Suprapubic skin (tissue), 4 donors: Measurements from ENCODE around the gene BORCS5. TPM values are rescaled to one million over a fixed set of nuclear protein-coding genes. Genes with fewer than 3 reads are reported as not detected.

ENCODE experiments used
- DNase-seq, 2 donors: peaks; one replicate each; pipeline ENCODE4 v3.0.0-alpha.2; 2019; ENCODE audit warnings: low spot score in 2 of 2
- H3K27ac ChIP-seq: fragments of 200-600 bp; sonication (generic); one replicate; pipeline ENCODE4 v1.5.1; 2019
- H3K27me3 ChIP-seq: fragments of 200-600 bp; sonication (generic); one replicate; pipeline ENCODE4 v1.5.1; 2019
- H3K36me3 ChIP-seq: fragments of 200-600 bp; sonication (generic); one replicate; pipeline ENCODE4 v1.5.1; 2019
- H3K4me1 ChIP-seq: fragments of 200-600 bp; sonication (generic); one replicate; pipeline ENCODE4 v1.5.1; 2019
- H3K4me3 ChIP-seq: fragments of 200-600 bp; sonication (generic); one replicate; pipeline ENCODE4 v1.5.1; 2019; ENCODE audit warnings: mild to moderate bottlenecking
- H3K9me3 ChIP-seq: fragments of 200-600 bp; sonication (generic); one replicate; pipeline ENCODE4 v1.5.1; 2019
- EP300 ChIP-seq: sonication (generic); formaldehyde crosslinking; IDR thresholded peaks from one replicate; pipeline ENCODE4 v1.6.1; 2017; ENCODE audit warnings: antibody characterized with exemption
- POLR2A ChIP-seq, 2 donors: fragments of 450-650 bp; IDR thresholded peaks; one replicate each; pipeline ENCODE4 v1.6.1; 2017; ENCODE audit warnings: antibody characterized with exemption in 2 of 2, mild to moderate bottlenecking in 2 of 2, moderate library complexity in 2 of 2
- POLR2AphosphoS5 ChIP-seq, 3 donors: sonication (generic); formaldehyde crosslinking; IDR thresholded peaks; one replicate each; pipeline ENCODE4 v1.6.1; 2017; ENCODE audit warnings: antibody characterized with exemption in 3 of 3
- WGBS: methylation state at CpG from one replicate; pipeline ENCODE4 v1.1.5; 2018; 5-methylcytosine and 5-hydroxymethylcytosine counted together
- total RNA-seq, 4 donors: library from RNA; depleted of rRNA; stranded (reverse); fragments of >200 nt; gene quantifications; one replicate each; pipeline ENCODE4 v1.1.0, GENCODE V29; 2016
- TF ChIP-seq, protein P1 (sequence below), 2 donors: fragments of 200-600 bp in 1 of 2; fragments of 450-650 bp in 1 of 2; sonication (generic) in 1 of 2; IDR thresholded peaks; one replicate each; pipeline ENCODE4 v1.5.1; 2016 to 2019; ENCODE audit warnings: antibody characterized with exemption in 2 of 2, mild to moderate bottlenecking in 1 of 2, moderate library complexity in 1 of 2

BORCS5 gene
- total RNA-seq, 4 donors from 2014 or later, result 11.3 to 51.6 (median 21.0) TPM

GRCh38 chr12:12461923-12462315, 105.0 kb downstream of the BORCS5 start:
- H3K27ac ChIP-seq, result no peak overlapping the region
- H3K9me3 ChIP-seq, result no peaks in the 10 kb centered on the region
- DNase-seq, result no peak
- TF ChIP-seq, protein P1, sequence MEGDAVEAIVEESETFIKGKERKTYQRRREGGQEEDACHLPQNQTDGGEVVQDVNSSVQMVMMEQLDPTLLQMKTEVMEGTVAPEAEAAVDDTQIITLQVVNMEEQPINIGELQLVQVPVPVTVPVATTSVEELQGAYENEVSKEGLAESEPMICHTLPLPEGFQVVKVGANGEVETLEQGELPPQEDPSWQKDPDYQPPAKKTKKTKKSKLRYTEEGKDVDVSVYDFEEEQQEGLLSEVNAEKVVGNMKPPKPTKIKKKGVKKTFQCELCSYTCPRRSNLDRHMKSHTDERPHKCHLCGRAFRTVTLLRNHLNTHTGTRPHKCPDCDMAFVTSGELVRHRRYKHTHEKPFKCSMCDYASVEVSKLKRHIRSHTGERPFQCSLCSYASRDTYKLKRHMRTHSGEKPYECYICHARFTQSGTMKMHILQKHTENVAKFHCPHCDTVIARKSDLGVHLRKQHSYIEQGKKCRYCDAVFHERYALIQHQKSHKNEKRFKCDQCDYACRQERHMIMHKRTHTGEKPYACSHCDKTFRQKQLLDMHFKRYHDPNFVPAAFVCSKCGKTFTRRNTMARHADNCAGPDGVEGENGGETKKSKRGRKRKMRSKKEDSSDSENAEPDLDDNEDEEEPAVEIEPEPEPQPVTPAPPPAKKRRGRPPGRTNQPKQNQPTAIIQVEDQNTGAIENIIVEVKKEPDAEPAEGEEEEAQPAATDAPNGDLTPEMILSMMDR (IDR thresholded peaks at IDR 0.05), result no peak
- TF ChIP-seq POLR2AphosphoS5 (IDR thresholded peaks at IDR 0.05), result no peak
- no peak for TF ChIP-seq POLR2A (IDR thresholded peaks at IDR 0.05)
- no peak for TF ChIP-seq EP300
- no peaks in the 10 kb centered on the region for H3K4me1 ChIP-seq
- peaks cover 6% of the 10 kb centered on the region for H3K36me3 ChIP-seq
- H3K27me3 ChIP-seq, result no peaks in the 10 kb centered on the region
- 73% methylated on average over 5 of the region's 5 CpGs for WGBS
- H3K4me3 ChIP-seq, result no peak overlapping the region

GRCh38 chr12:12465522-12465921, 108.6 kb downstream of the BORCS5 start:
- Histone ChIP-seq H3K27ac (no peak overlapping the region), H3K36me3 (peaks cover 9% of the 10 kb centered on the region), H3K9me3 (no peaks in the 10 kb centered on the region), H3K4me3 (no peak overlapping the region), H3K4me1 (peaks cover 9% of the 10 kb centered on the region), H3K27me3 (no peaks in the 10 kb centered on the region)
- no peak for TF ChIP-seq POLR2A (IDR thresholded peaks at IDR 0.05)
- TF ChIP-seq EP300, result no peak
- TF ChIP-seq POLR2AphosphoS5 (IDR thresholded peaks at IDR 0.05), result no peak
- TF ChIP-seq, protein P1 (IDR thresholded peaks at IDR 0.05), result no peak
- DNase-seq, result no peak
- 91% methylated on average over 20 of the region's 20 CpGs for WGBS

GRCh38 chr12:12466157-12466556, 109.3 kb downstream of the BORCS5 start:
- H3K27me3 ChIP-seq, result no peaks in the 10 kb centered on the region
- TF ChIP-seq POLR2AphosphoS5 (IDR thresholded peaks at IDR 0.05), result no peak
- TF ChIP-seq POLR2A (IDR thresholded peaks at IDR 0.05), result no peak
- TF ChIP-seq, protein P1 (IDR thresholded peaks at IDR 0.05), result no peak
- DNase-seq, result no peak
- 90% methylated on average over 7 of the region's 7 CpGs for WGBS
- H3K27ac ChIP-seq, result peak overlapping the region; percentile 66
- peaks cover 9% of the 10 kb centered on the region for H3K36me3 ChIP-seq
- no peak overlapping the region for H3K4me3 ChIP-seq
- peaks cover 9% of the 10 kb centered on the region for H3K4me1 ChIP-seq
- H3K9me3 ChIP-seq, result no peaks in the 10 kb centered on the region

GRCh38 chr12:12467264-12467663, 110.4 kb downstream of the BORCS5 start:
- WGBS, result 79% methylated on average over 6 of the region's 6 CpGs
- DNase-seq, result no peak
- Histone ChIP-seq H3K4me3 (no peak overlapping the region), H3K36me3 (peaks cover 10% of the 10 kb centered on the region), H3K27me3 (no peaks in the 10 kb centered on the region), H3K9me3 (no peaks in the 10 kb centered on the region), H3K4me1 (peaks cover 9% of the 10 kb centered on the region), H3K27ac (peak overlapping the region; percentile 66)
- no peak for TF ChIP-seq POLR2A (IDR thresholded peaks at IDR 0.05)
- TF ChIP-seq POLR2AphosphoS5 (IDR thresholded peaks at IDR 0.05), result no peak
- TF ChIP-seq, protein P1 (IDR thresholded peaks at IDR 0.05), result no peak
- no peak for TF ChIP-seq EP300

DNA sequence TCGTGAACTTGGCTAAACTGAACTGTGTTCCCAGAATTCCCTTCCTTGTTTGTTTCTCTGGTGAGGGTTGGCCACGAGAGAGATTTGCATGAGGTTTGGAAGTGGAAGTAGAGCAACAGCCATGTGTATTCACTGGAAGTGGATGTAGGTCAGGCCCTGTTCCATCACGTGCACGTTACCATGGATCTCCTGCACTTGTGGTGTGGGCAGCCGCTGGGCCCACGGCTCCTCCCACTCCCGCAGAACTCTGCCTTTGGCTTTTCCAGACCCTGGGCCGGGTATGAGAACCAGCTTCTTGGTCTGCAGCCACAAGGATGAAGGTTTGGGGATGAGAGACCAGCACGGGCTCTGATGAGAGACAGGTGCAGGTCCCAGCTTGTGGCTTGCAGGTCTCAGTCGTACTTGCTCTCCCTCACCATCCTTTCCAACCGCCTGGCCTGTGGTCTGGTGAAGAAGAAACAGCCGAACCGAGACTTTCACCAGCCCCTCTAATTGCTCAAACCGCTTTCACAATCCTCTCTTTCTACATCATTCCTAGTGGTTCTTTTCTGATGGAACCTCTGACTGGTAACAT, 110.9 kb downstream of the BORCS5 start:
- DNase-seq, result no peak
- Histone ChIP-seq H3K4me1 (peaks cover 9% of the 10 kb centered on the region), H3K36me3 (peaks cover 12% of the 10 kb centered on the region), H3K27ac (peak overlapping the region; percentile 66), H3K27me3 (no peaks in the 10 kb centered on the region), H3K9me3 (no peaks in the 10 kb centered on the region), H3K4me3 (no peak overlapping the region)
- TF ChIP-seq, protein P1 (IDR thresholded peaks at IDR 0.05), result no peak
- TF ChIP-seq POLR2AphosphoS5 (IDR thresholded peaks at IDR 0.05) (no peak), POLR2A (IDR thresholded peaks at IDR 0.05) (no peak), EP300 (no peak)
- 72% methylated on average over 14 of the region's 14 CpGs for WGBS
